Peyer's patch (tissue), 4 donors: ENCODE results near the gene PPP2R5C. TPM values are rescaled to one million over a fixed set of nuclear protein-coding genes. Genes with fewer than 3 reads are reported as not detected.

Experiments used
- DNase-seq, 3 donors: peaks; one replicate each; pipeline ENCODE4 v3.0.0-alpha.2; 2017 to 2019
- H3K27ac ChIP-seq, 4 donors: fragments of 200-600 bp; sonication (generic); one replicate each; pipeline ENCODE4 v1.5.1; 2016 to 2019
- H3K27me3 ChIP-seq, 2 donors: fragments of 200-600 bp; sonication (generic); one replicate each; pipeline ENCODE4 v1.5.1; 2019
- H3K36me3 ChIP-seq, 3 donors: fragments of 200-600 bp; sonication (generic); one replicate each; pipeline ENCODE4 v1.5.1; 2016 to 2019
- H3K4me1 ChIP-seq, 4 donors: fragments of 200-600 bp; sonication (generic); one replicate each; pipeline ENCODE4 v1.5.1; 2016 to 2019
- H3K4me3 ChIP-seq, 4 donors: fragments of 200-600 bp; sonication (generic); 1 replicate in 3 of 4; 2 replicates in 1 of 4; pipeline ENCODE4 v1.5.1; 2016 to 2019; ENCODE audit warnings: mild to moderate bottlenecking in 1 of 4
- H3K9me3 ChIP-seq, 4 donors: fragments of 200-600 bp; sonication (generic); one replicate each; pipeline ENCODE4 v1.5.1; 2016 to 2019; ENCODE audit warnings: mild to moderate bottlenecking in 1 of 4
- CTCF ChIP-seq, 6 experiments: fragments of 450-650 bp in 4 of 6; fragments of 200-600 bp in 2 of 6; sonication (generic) in 1 of 6; IDR thresholded peaks; one replicate each; pipeline ENCODE4 v1.5.1; 2017 to 2019; ENCODE audit warnings: antibody characterized with exemption in 6 of 6, mild to moderate bottlenecking in 3 of 6, moderate library complexity in 1 of 6
- POLR2A ChIP-seq, 2 donors: fragments of 450-650 bp; IDR thresholded peaks; one replicate each; pipeline ENCODE4 v1.5.1; 2017; ENCODE audit warnings: antibody characterized with exemption in 2 of 2, mild to moderate bottlenecking in 2 of 2, moderate library complexity in 2 of 2
- total RNA-seq, 4 donors: library from RNA; depleted of rRNA; stranded (reverse); fragments of >200 nt; gene quantifications; one replicate each; pipeline ENCODE4 v1.1.0, GENCODE V29; 2016

The PPP2R5C gene
- total RNA-seq, 4 donors from 2014 or later, result 87.6 to 137 (median 91.9) TPM

- no peak for TF ChIP-seq CTCF (IDR thresholded peaks at IDR 0.05)
- TF ChIP-seq POLR2A (IDR thresholded peaks at IDR 0.05), result no peak
- H3K36me3 ChIP-seq, result peaks cover 0 to 5% (median 0%) of the 10 kb centered on the region in 3 donors
- H3K4me1 ChIP-seq, result peaks cover 0 to 33% (median 8%) of the 10 kb centered on the region in 4 donors
- no peaks in the 10 kb centered on the region for H3K9me3 ChIP-seq
- no peak overlapping the region for H3K4me3 ChIP-seq
- H3K27ac ChIP-seq, result peak overlapping the region in 1 of 4 donors; percentile 44
- DNase-seq, result no peak
- no peaks in the 10 kb centered on the region for H3K27me3 ChIP-seq
Observed at GRCh38 chr14:101836135-101836534, 74.6 kb downstream of the PPP2R5C start.

- Histone ChIP-seq H3K9me3 (no peaks in the 10 kb centered on the region), H3K27me3 (no peaks in the 10 kb centered on the region), H3K4me1 (peaks cover 0 to 33% (median 8%) of the 10 kb centered on the region in 4 donors), H3K4me3 (no peak overlapping the region), H3K27ac (peak overlapping the region in 1 of 4 donors; percentile 63), H3K36me3 (no peaks in the 10 kb centered on the region)
- no peak for DNase-seq
- TF ChIP-seq CTCF (IDR thresholded peaks at IDR 0.05) (no peak), POLR2A (IDR thresholded peaks at IDR 0.05) (no peak)
Observed at GRCh38 chr14:101838476-101838875, 77.0 kb downstream of the PPP2R5C start.

GRCh38 chr14:101839236-101839635 lies 77.7 kb downstream of the PPP2R5C start:
- no peaks in the 10 kb centered on the region for H3K9me3 ChIP-seq
- no peaks in the 10 kb centered on the region for H3K36me3 ChIP-seq
- H3K4me1 ChIP-seq, result peaks cover 0 to 25% (median 8%) of the 10 kb centered on the region in 4 donors
- H3K27ac ChIP-seq, result peak overlapping the region in 1 of 4 donors; percentile 63
- DNase-seq, result peak in 2 of 3 donors; percentile 74 to 76
- no peaks in the 10 kb centered on the region for H3K27me3 ChIP-seq
- TF ChIP-seq POLR2A (IDR thresholded peaks at IDR 0.05), result no peak
- no peak for TF ChIP-seq CTCF (IDR thresholded peaks at IDR 0.05)
- H3K4me3 ChIP-seq, result no peak overlapping the region

GRCh38 chr14:101839661-101840060 lies 78.2 kb downstream of the PPP2R5C start:
- H3K27me3 ChIP-seq, result no peaks in the 10 kb centered on the region
- DNase-seq, result no peak
- H3K4me3 ChIP-seq, result no peak overlapping the region
- H3K9me3 ChIP-seq, result no peaks in the 10 kb centered on the region
- H3K4me1 ChIP-seq, result peaks cover 0 to 21% (median 8%) of the 10 kb centered on the region in 4 donors
- TF ChIP-seq POLR2A (IDR thresholded peaks at IDR 0.05) (no peak), CTCF (IDR thresholded peaks at IDR 0.05) (no peak)
- H3K27ac ChIP-seq, result peak overlapping the region in 1 of 4 donors; percentile 63
- no peaks in the 10 kb centered on the region for H3K36me3 ChIP-seq

GRCh38 chr14:101840649-101841369 lies 79.3 kb downstream of the PPP2R5C start:
- no peaks in the 10 kb centered on the region for H3K27me3 ChIP-seq
- no peak overlapping the region for H3K4me3 ChIP-seq
- no peaks in the 10 kb centered on the region for H3K36me3 ChIP-seq
- TF ChIP-seq POLR2A (IDR thresholded peaks at IDR 0.05) (no peak), CTCF (IDR thresholded peaks at IDR 0.05) (no peak)
- H3K27ac ChIP-seq, result peak overlapping the region in 1 of 4 donors; percentile 14
- no peaks in the 10 kb centered on the region for H3K9me3 ChIP-seq
- peaks cover 0 to 14% (median 12%) of the 10 kb centered on the region in 4 donors for H3K4me1 ChIP-seq
- DNase-seq, result no peak
